ENCODE measurements around the gene MLST8. TPM values are rescaled to one million over a fixed set of nuclear protein-coding genes. Genes with fewer than 3 reads are reported as not detected.

The MLST8 gene
- total and polyA plus RNA-seq, 2 of the 8 experiments (the other 6 are each of a cell fraction or from before 2014, with no cell fraction given) = 67.6 to 321 TPM

DNA sequence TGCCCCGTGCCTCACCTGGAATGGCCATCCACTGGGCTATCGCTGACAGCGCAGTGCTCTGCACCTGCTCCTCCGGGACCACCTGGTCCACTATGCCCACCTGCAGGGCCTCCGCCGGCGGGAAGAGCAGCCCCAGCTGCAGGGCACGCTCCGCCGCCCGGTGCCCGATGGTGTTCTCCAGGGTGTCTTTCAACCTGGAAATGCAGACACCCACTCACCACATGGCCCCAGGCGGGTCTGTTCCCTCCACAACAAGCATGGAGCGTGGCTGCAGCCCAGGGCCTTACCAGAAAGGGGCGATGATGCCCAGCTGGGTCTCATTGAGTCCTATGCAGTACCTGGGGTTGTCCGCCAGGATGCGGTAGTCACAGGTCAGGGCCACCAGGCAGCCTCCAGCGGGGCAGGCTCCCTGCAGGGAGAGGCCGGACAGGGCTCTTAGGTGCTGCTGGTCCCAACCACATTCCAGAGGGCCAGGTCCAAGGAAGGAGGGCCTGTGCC is 37.8 kb downstream of the MLST8 start:
- no peak overlapping the region for H4K8ac ChIP-seq (ENCODE audit: extremely low read depth, insufficient read depth, low read length)
- no peak for FAIRE-seq
- no peaks in the 10 kb centered on the region for H3K79me2 ChIP-seq (ENCODE audit: control insufficient read depth in 1 of 2, insufficient read depth in 2 of 2, low read length in 2 of 2)
- H3K27ac ChIP-seq (ENCODE audit: low read depth, low read length) = no peak overlapping the region
- peak in 1 of 2 experiments; percentile 70 for DNase-seq (ENCODE audit: low read depth in 1 of 2, low spot score in 2 of 2)
- peaks cover 2% of the 10 kb centered on the region; the same call in 1 of the 2 replicates for H3K23me2 ChIP-seq (ENCODE audit: low read depth, low read length)
- ChIA-PET CTCF (ENCODE audit: partially characterized antibody) (interaction anchor here (1.8 kb wide), 1 partner anchor 10 kb away, joined by 10 read pairs; no protein-coding TSS in a partner anchor), POLR2A (ENCODE audit: partially characterized antibody) (interaction anchor here (0.6 to 8.6 kb wide), 5 partner anchors 10 to 160 kb away, joined by 3 to 181 read pairs (median 3); partner anchors contain the start of genes ECI1 and TRAF7)
- H3K4ac ChIP-seq (replicated peaks; ENCODE audit: insufficient read length, low read depth, low read length) = no peak overlapping the region
- no peak overlapping the region for H2AFZ ChIP-seq (ENCODE audit: low read length)
- no peak overlapping the region for H2BK20ac ChIP-seq (ENCODE audit: low read length)
- no peak overlapping the region for H2BK5ac ChIP-seq (ENCODE audit: low read depth, low read length)
- no peak overlapping the region for H3K18ac ChIP-seq (ENCODE audit: extremely low read depth, low read length)
- H3K4me1 ChIP-seq (replicated peaks in 1 of 4; ENCODE audit: control insufficient read depth in 3 of 4, insufficient read depth in 4 of 4, low read length in 3 of 4) = peaks cover 0 to 6% (median 2%) of the 10 kb centered on the region in 4 experiments; a peak in 3 of 7 replicates
- H3K56ac ChIP-seq (replicated peaks; ENCODE audit: insufficient read length, low read depth, low read length) = no peak overlapping the region
- WGBS, 2 experiments (ENCODE audit: extremely low coverage in 1 of 2, insufficient coverage in 1 of 2, insufficient read length in 1 of 2, insufficient replicate concordance in 2 of 2, low coverage in 1 of 2, low lambda C conversion rate in 2 of 2, missing lambda C conversion rate in 1 of 2) = 95% methylated on average over 19 of the region's 19 CpGs; no CpG with 5 or more reads in 1 of the 2 experiments
- H3K9ac ChIP-seq (replicated peaks in 1 of 4; ENCODE audit: extremely low read depth in 1 of 4, low read depth in 3 of 4, low read length in 3 of 4) = no peak overlapping the region
- H2BK120ac ChIP-seq (replicated peaks; ENCODE audit: low read depth, low read length) = no peak overlapping the region
- no peak overlapping the region for H3K14ac ChIP-seq (ENCODE audit: insufficient read length)
- H3K23ac ChIP-seq (ENCODE audit: insufficient read length) = no peak overlapping the region
- no peak overlapping the region for H4K91ac ChIP-seq (replicated peaks; ENCODE audit: insufficient read length, low read length)
- peaks cover 18 to 41% (median 32%) of the 10 kb centered on the region in 4 experiments for H3K36me3 ChIP-seq (ENCODE audit: control insufficient read depth in 2 of 4, insufficient read depth in 4 of 4, low read length in 3 of 4)
- no peaks in the 10 kb centered on the region; the same call in 1 of the 2 replicates for H3K79me1 ChIP-seq (ENCODE audit: low read depth, low read length)
- no peak overlapping the region for H2BK15ac ChIP-seq (ENCODE audit: low read length)
- H2AK5ac ChIP-seq (ENCODE audit: low read depth, low read length) = no peak overlapping the region
- no peak overlapping the region for H2BK12ac ChIP-seq (ENCODE audit: low read depth, low read length)
- H3K4me2 ChIP-seq (ENCODE audit: insufficient read depth in 1 of 2, low read depth in 2 of 2, low read length in 2 of 2) = no peak overlapping the region
- H4K20me1 ChIP-seq (replicated peaks in 1 of 2; ENCODE audit: control insufficient read depth in 1 of 2, insufficient read depth in 2 of 2, low read length in 2 of 2) = peaks cover 4 to 20% of the 10 kb centered on the region in 2 experiments
- no peak overlapping the region for H3K4me3 ChIP-seq (ENCODE audit: extremely low read depth in 1 of 4, insufficient read depth in 2 of 4, low read depth in 3 of 4, low read length in 4 of 4)
- H3K27me3 ChIP-seq (replicated peaks in 1 of 4; ENCODE audit: control insufficient read depth in 3 of 4, extremely low read depth in 1 of 4, insufficient read depth in 3 of 4, low read length in 3 of 4) = peaks cover 0 to 2% (median 1%) of the 10 kb centered on the region in 4 experiments; a peak in 2 of 7 replicates
- H3K9me3 ChIP-seq (ENCODE audit: insufficient read depth in 2 of 2, low read depth in 1 of 2, low read length in 1 of 2) = no peaks in the 10 kb centered on the region
- H4K5ac ChIP-seq (ENCODE audit: insufficient read length, low read depth, low read length) = no peak overlapping the region
- TF ChIP-seq ZNF274 (IDR thresholded peaks at IDR 0.05; ENCODE audit: borderline replicate concordance, extremely low read depth, low read length) (no peak), BACH1 (IDR thresholded peaks at IDR 0.05; ENCODE audit: low read length) (no peak), CEBPB (IDR thresholded peaks at IDR 0.05; ENCODE audit: low read depth, low read length) (no peak), RAD21 (IDR thresholded peaks at IDR 0.05 in 1 of 2, conservative IDR thresholded peaks at IDR 0.05 in 1 of 2; ENCODE audit: low read depth in 2 of 2, low read length in 2 of 2) (peak; percentile 27 to 44; a peak in 3 of 4 replicates), BCL11A (IDR thresholded peaks at IDR 0.05; ENCODE audit: low read depth in 2 of 2, low read length in 2 of 2) (no peak), HDAC2 (IDR thresholded peaks at IDR 0.05; ENCODE audit: borderline replicate concordance in 1 of 2, low read depth in 2 of 2, low read length in 2 of 2) (no peak), TEAD4 (IDR thresholded peaks at IDR 0.05; ENCODE audit: low read depth, low read length) (no peak), TBP (IDR thresholded peaks at IDR 0.05; ENCODE audit: low read depth, low read length) (no peak), MAFK (IDR thresholded peaks at IDR 0.05; ENCODE audit: low read depth, low read length) (no peak)
- TF ChIP-seq, protein P1, sequence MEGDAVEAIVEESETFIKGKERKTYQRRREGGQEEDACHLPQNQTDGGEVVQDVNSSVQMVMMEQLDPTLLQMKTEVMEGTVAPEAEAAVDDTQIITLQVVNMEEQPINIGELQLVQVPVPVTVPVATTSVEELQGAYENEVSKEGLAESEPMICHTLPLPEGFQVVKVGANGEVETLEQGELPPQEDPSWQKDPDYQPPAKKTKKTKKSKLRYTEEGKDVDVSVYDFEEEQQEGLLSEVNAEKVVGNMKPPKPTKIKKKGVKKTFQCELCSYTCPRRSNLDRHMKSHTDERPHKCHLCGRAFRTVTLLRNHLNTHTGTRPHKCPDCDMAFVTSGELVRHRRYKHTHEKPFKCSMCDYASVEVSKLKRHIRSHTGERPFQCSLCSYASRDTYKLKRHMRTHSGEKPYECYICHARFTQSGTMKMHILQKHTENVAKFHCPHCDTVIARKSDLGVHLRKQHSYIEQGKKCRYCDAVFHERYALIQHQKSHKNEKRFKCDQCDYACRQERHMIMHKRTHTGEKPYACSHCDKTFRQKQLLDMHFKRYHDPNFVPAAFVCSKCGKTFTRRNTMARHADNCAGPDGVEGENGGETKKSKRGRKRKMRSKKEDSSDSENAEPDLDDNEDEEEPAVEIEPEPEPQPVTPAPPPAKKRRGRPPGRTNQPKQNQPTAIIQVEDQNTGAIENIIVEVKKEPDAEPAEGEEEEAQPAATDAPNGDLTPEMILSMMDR (IDR thresholded peaks at IDR 0.05; ENCODE audit: control extremely low read depth in 1 of 3, insufficient read depth in 1 of 3, low read depth in 1 of 3, low read length in 3 of 3) = peak; percentile 62 to 84 (median 64)

All from H1 (cell line).